ENCODE data around the gene ACAP3. TPM values are rescaled to one million over a fixed set of nuclear protein-coding genes. Genes with fewer than 3 reads are reported as not detected.
A peak's percentile ranks its signal among the peaks of the same experiment; 100 is the strongest.

The ACAP3 gene
- total and polyA plus RNA-seq, 4 donors = 18.7 to 62.8 (median 37.8) TPM

GRCh38 chr1:1309251-1310108, 1.8 kb upstream of the ACAP3 start:
- ATAC-seq (ENCODE audit: insufficient read depth, low FRiP score) (no peak), DNase-seq (no peak)
- Histone ChIP-seq H3K27ac (ENCODE audit: low read depth in 1 of 2, low read length in 1 of 2) (peak overlapping the region in 1 of 2 donors; percentile 90), H3K9me3 (ENCODE audit: control insufficient read depth in 4 of 4, insufficient read depth in 3 of 4, low read length in 3 of 4) (no peaks in the 10 kb centered on the region), H3K36me3 (ENCODE audit: control insufficient read depth in 4 of 4, insufficient read depth in 4 of 4, low read length in 4 of 4) (peaks cover 0 to 44% (median 13%) of the 10 kb centered on the region in 4 donors), H3K4me1 (ENCODE audit: control insufficient read depth in 5 of 5, insufficient read depth in 5 of 5, low read length in 5 of 5) (peaks cover 9 to 39% (median 15%) of the 10 kb centered on the region in 5 donors), H3K4me3 (peak overlapping the region; percentile 79), H3K9ac (ENCODE audit: insufficient read depth in 1 of 2, low read length in 2 of 2) (no peak overlapping the region), H3K27me3 (ENCODE audit: control insufficient read depth in 3 of 3, insufficient read depth in 3 of 3, low read length in 2 of 3) (no peaks in the 10 kb centered on the region)
- TF ChIP-seq CTCF (IDR thresholded peaks at IDR 0.05; ENCODE audit: control extremely low read depth, extremely low read depth) = no peak
- 38 to 47% methylated on average over 53 to 57 of the region's 57 CpGs for WGBS, 2 donors

- no peak for TF ChIP-seq CTCF (IDR thresholded peaks at IDR 0.05; ENCODE audit: control extremely low read depth, extremely low read depth)
- H3K4me3 ChIP-seq = peak overlapping the region; percentile 79
- no peaks in the 10 kb centered on the region for H3K9me3 ChIP-seq (ENCODE audit: control insufficient read depth in 4 of 4, insufficient read depth in 3 of 4, low read length in 3 of 4)
- H3K4me1 ChIP-seq (ENCODE audit: control insufficient read depth in 5 of 5, insufficient read depth in 5 of 5, low read length in 5 of 5) = peaks cover 10 to 42% (median 17%) of the 10 kb centered on the region in 5 donors
- H3K36me3 ChIP-seq (ENCODE audit: control insufficient read depth in 4 of 4, insufficient read depth in 4 of 4, low read length in 4 of 4) = peaks cover 0 to 37% (median 11%) of the 10 kb centered on the region in 4 donors
- ATAC-seq (ENCODE audit: insufficient read depth, low FRiP score) (no peak), DNase-seq (no peak)
- peak overlapping the region; percentile 90 to 91 for H3K27ac ChIP-seq (ENCODE audit: low read depth in 1 of 2, low read length in 1 of 2)
- no peaks in the 10 kb centered on the region for H3K27me3 ChIP-seq (ENCODE audit: control insufficient read depth in 3 of 3, insufficient read depth in 3 of 3, low read length in 2 of 3)
- peak overlapping the region in 1 of 2 donors; percentile 25 for H3K9ac ChIP-seq (ENCODE audit: insufficient read depth in 1 of 2, low read length in 2 of 2)
- 1% methylated on average over 28 to 66 of the region's 66 CpGs for WGBS, 2 donors
Observed at GRCh38 chr1:1308756-1309250, 1.1 kb upstream of the ACAP3 start.

- H3K9me3 ChIP-seq (ENCODE audit: control insufficient read depth in 4 of 4, insufficient read depth in 3 of 4, low read length in 3 of 4) = no peaks in the 10 kb centered on the region
- H3K9ac ChIP-seq (ENCODE audit: insufficient read depth in 1 of 2, low read length in 2 of 2) = peak overlapping the region in 1 of 2 donors; percentile 26
- peaks cover 11 to 42% (median 17%) of the 10 kb centered on the region in 5 donors for H3K4me1 ChIP-seq (ENCODE audit: control insufficient read depth in 5 of 5, insufficient read depth in 5 of 5, low read length in 5 of 5)
- H3K36me3 ChIP-seq (ENCODE audit: control insufficient read depth in 4 of 4, insufficient read depth in 4 of 4, low read length in 4 of 4) = peaks cover 0 to 23% (median 6%) of the 10 kb centered on the region in 4 donors
- DNase-seq (peak in 1 of 3 donors; percentile 33), ATAC-seq (ENCODE audit: insufficient read depth, low FRiP score) (no peak)
- TF ChIP-seq CTCF (IDR thresholded peaks at IDR 0.05; ENCODE audit: control extremely low read depth, extremely low read depth) = no peak
- 1 to 5% methylated on average over 33 to 83 of the region's 83 CpGs for WGBS, 2 donors
- peak overlapping the region; percentile 85 to 88 for H3K27ac ChIP-seq (ENCODE audit: low read depth in 1 of 2, low read length in 1 of 2)
- no peaks in the 10 kb centered on the region for H3K27me3 ChIP-seq (ENCODE audit: control insufficient read depth in 3 of 3, insufficient read depth in 3 of 3, low read length in 2 of 3)
- peak overlapping the region; percentile 69 for H3K4me3 ChIP-seq
Observed at GRCh38 chr1:1307261-1307922, 338 bp downstream of the ACAP3 start.

Data from lung (tissue), 12 donors.